GM12801 (cell line): ENCODE measurements around the gene TUBAL3.

Source experiments
- TF ChIP-seq, protein P1 (sequence below): IDR thresholded peaks from one replicate; pipeline ENCODE4 v1.5.1; 2011; ENCODE audit warnings: control low read depth; ENCODE audit not compliant: insufficient read length; ENCODE audit errors: extremely low read depth

Gene TUBAL3

GRCh38 chr10:5343979-5344378 lies 60.6 kb downstream of the TUBAL3 start:
- TF ChIP-seq, protein P1, sequence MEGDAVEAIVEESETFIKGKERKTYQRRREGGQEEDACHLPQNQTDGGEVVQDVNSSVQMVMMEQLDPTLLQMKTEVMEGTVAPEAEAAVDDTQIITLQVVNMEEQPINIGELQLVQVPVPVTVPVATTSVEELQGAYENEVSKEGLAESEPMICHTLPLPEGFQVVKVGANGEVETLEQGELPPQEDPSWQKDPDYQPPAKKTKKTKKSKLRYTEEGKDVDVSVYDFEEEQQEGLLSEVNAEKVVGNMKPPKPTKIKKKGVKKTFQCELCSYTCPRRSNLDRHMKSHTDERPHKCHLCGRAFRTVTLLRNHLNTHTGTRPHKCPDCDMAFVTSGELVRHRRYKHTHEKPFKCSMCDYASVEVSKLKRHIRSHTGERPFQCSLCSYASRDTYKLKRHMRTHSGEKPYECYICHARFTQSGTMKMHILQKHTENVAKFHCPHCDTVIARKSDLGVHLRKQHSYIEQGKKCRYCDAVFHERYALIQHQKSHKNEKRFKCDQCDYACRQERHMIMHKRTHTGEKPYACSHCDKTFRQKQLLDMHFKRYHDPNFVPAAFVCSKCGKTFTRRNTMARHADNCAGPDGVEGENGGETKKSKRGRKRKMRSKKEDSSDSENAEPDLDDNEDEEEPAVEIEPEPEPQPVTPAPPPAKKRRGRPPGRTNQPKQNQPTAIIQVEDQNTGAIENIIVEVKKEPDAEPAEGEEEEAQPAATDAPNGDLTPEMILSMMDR, result no peak

GRCh38 chr10:5343561-5343960 lies 61.1 kb downstream of the TUBAL3 start:
- TF ChIP-seq, protein P1, result no peak
